Activated T-cell treated with anti-CD3 and anti-CD28 coated beads for 48 hours (primary cell): ENCODE data around the gene RNF4.
A peak's percentile ranks its signal among the peaks of the same experiment; 100 is the strongest.
"Not testable (repeated sequence)": the region's sequence is repeated elsewhere in the genome, so short reads cannot be mapped to it uniquely, and the experiment has no call there.

Experiments used
- DNase-seq: peaks from one replicate; pipeline ENCODE4 v3.0.0-alpha.2; 2020; ENCODE audit warnings: low read depth

RNF4 gene

GRCh38 chr4:2535376-2536192 is 66.7 kb downstream of the RNF4 start:
- peak; percentile 37 for DNase-seq

GRCh38 chr4:2536193-2537010 is 67.5 kb downstream of the RNF4 start, which contains the start of gene FAM193A:
Gene FAM193A (plus strand): TSS chr4:2536647. CDS start chr4:2536916, 269 bp downstream.
- DNase-seq = peak; percentile 99

- peak; percentile 56 for DNase-seq
Observed at GRCh38 chr4:2537011-2537830, 68.3 kb downstream of the RNF4 start.

GRCh38 chr4:2543580-2544191 is 74.8 kb downstream of the RNF4 start:
- not testable (repeated sequence) for DNase-seq

GRCh38 chr4:2545321-2546013 is 76.6 kb downstream of the RNF4 start:
- no peak for DNase-seq

- no peak for DNase-seq
Observed at GRCh38 chr4:2546286-2546823, 77.4 kb downstream of the RNF4 start.

- DNase-seq = not testable (repeated sequence)
Observed at GRCh38 chr4:2546961-2547691, 78.2 kb downstream of the RNF4 start.

GRCh38 chr4:2551118-2551517 is 82.2 kb downstream of the RNF4 start:
- no peak for DNase-seq

- no peak for DNase-seq
Observed at GRCh38 chr4:2552806-2553205, 83.9 kb downstream of the RNF4 start.

- DNase-seq = no peak
Observed at GRCh38 chr4:2558301-2558700, 89.4 kb downstream of the RNF4 start.

GRCh38 chr4:2560167-2560566 is 91.3 kb downstream of the RNF4 start:
- DNase-seq = no peak
